Caco-2 (cell line): Measurements from ENCODE around the gene YIPF3. TPM values are rescaled to one million over a fixed set of nuclear protein-coding genes. Genes with fewer than 3 reads are reported as not detected.

Experiments used
- BruUV-seq: library from RNA; stranded (reverse); fragments of 400-500 nt; replicated peaks from 2 replicates; lab custom pipeline; 2021; lab: Mats Ljungman, UMichigan
- CTCF ChIA-PET: fragments of 300-600 bp; sonication (Branson Sonifier 250); formaldehyde crosslinking; loops from one replicate; lab custom pipeline; 2022; ENCODE audit warnings: antibody characterized with exemption; lab: Charles Lee
- POLR2A ChIA-PET: fragments of 300-600 bp; sonication (Branson Sonifier 250); formaldehyde crosslinking; loops from one replicate; lab custom pipeline; 2022; ENCODE audit warnings: antibody characterized with exemption; lab: Charles Lee
- DNase-seq, 2 experiments: peaks; one replicate each; pipeline versions ENCODE4 v3.0.0 to v3.0.0-alpha.2; 2020 to 2022
- H3K27me3 ChIP-seq: replicated peaks from 2 replicates; pipeline ENCODE4 v1.6.0; 2011; ENCODE audit warnings: low read length; ENCODE audit not compliant: control insufficient read depth, insufficient read depth
- H3K36me3 ChIP-seq: 2 replicates; pipeline ENCODE4 v1.5.1; 2011; ENCODE audit warnings: low read length; ENCODE audit not compliant: control insufficient read depth, insufficient read depth
- H3K4me1 ChIP-seq: fragments of 250-450 bp; sonication (Bioruptor Pico); 2 replicates; pipeline ENCODE4 v1.5.1; 2020; ENCODE audit warnings: mild to moderate bottlenecking
- H3K4me3 ChIP-seq: 2 replicates; pipeline ENCODE4 v1.5.1; 2011; ENCODE audit warnings: low read depth, mild to moderate bottlenecking, control low read depth, low read length
- H3K9me3 ChIP-seq: fragments of 250-450 bp; sonication (Bioruptor Pico); 2 replicates; pipeline ENCODE4 v1.5.1; 2020; ENCODE audit warnings: mild to moderate bottlenecking, moderate library complexity
- H3K27ac Mint-ChIP-seq: one replicate; pipeline ENCODE4 v1.8.0; 2022; ENCODE audit warnings: mixed read lengths; ENCODE audit not compliant: unreplicated experiment
- H3K27me3 Mint-ChIP-seq: one replicate; pipeline ENCODE4 v1.8.0; 2022; ENCODE audit warnings: mixed read lengths; ENCODE audit not compliant: insufficient read depth, unreplicated experiment
- H3K36me3 Mint-ChIP-seq: one replicate; pipeline ENCODE4 v1.8.0; 2022; ENCODE audit warnings: mild to moderate bottlenecking, mixed read lengths; ENCODE audit not compliant: insufficient read depth, unreplicated experiment
- H3K4me1 Mint-ChIP-seq: one replicate; pipeline ENCODE4 v1.8.0; 2022; ENCODE audit warnings: low read depth, mixed read lengths; ENCODE audit not compliant: unreplicated experiment
- H3K4me3 Mint-ChIP-seq: one replicate; pipeline ENCODE4 v1.8.0; 2022; ENCODE audit warnings: mild to moderate bottlenecking, moderate library complexity, mixed read lengths; ENCODE audit not compliant: unreplicated experiment
- H3K9me3 Mint-ChIP-seq: one replicate; pipeline ENCODE4 v1.8.0; 2022; ENCODE audit warnings: mixed read lengths; ENCODE audit not compliant: unreplicated experiment
- intact Hi-C: fragments of 100-400 bp; cut with micrococcal nuclease; formaldehyde crosslinking; loops from one replicate; pipeline ENCODE4 v1.10.0; 2022; ENCODE audit not compliant: unreplicated experiment
- total RNA-seq: library from RNA; stranded (reverse); gene quantifications from 2 replicates; pipeline ENCODE4 v1.2.3, GENCODE V29; 2022
- TF ChIP-seq, protein P1 (sequence below), 2 experiments: fragments of 200-600 bp in 1 of 2; IDR thresholded peaks; 1 replicate in 1 of 2; 2 replicates in 1 of 2; pipeline versions ENCODE4 v1.5.1 to v1.8.0; 2011 to 2022; ENCODE audit warnings: antibody characterized with exemption in 1 of 2, control low read depth in 1 of 2, inconsistent platforms in 1 of 2, low read depth in 1 of 2, low read length in 1 of 2, mild to moderate bottlenecking in 1 of 2, moderate library complexity in 1 of 2; ENCODE audit not compliant: insufficient read depth in 1 of 2, severe bottlenecking in 1 of 2, unreplicated experiment in 1 of 2

The YIPF3 gene
- total RNA-seq, 1 experiment from 2014 or later: 99.8 TPM

DNA sequence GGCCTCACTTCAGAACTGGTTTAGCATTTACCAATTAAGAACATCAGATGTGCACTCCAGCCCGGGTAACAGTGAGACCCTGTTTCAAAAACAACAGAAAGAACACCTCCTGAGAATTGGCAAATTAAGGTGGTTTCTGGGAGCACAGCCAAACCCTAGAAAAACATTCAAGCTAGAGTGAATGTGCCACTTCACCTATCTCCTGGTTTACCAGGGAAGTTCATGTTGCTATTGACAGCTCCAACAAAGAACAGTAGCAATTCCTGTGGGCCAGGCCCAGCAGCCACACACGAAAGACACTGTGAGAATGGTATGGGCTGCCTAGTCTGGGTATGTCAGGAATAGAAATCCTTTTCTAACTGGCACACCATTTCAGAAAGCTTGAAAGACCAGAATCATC, 5.1 kb upstream of the YIPF3 start:
- Histone ChIP-seq H3K9me3 (no peaks in the 10 kb centered on the region), H3K27me3 (no peaks in the 10 kb centered on the region), H3K4me3 (no peak overlapping the region), H3K4me1 (peaks cover 17% of the 10 kb centered on the region), H3K36me3 (peaks cover 5% of the 10 kb centered on the region)
- ChIA-PET CTCF (no interaction called here), POLR2A (no interaction called here)
- TF ChIP-seq, protein P1, sequence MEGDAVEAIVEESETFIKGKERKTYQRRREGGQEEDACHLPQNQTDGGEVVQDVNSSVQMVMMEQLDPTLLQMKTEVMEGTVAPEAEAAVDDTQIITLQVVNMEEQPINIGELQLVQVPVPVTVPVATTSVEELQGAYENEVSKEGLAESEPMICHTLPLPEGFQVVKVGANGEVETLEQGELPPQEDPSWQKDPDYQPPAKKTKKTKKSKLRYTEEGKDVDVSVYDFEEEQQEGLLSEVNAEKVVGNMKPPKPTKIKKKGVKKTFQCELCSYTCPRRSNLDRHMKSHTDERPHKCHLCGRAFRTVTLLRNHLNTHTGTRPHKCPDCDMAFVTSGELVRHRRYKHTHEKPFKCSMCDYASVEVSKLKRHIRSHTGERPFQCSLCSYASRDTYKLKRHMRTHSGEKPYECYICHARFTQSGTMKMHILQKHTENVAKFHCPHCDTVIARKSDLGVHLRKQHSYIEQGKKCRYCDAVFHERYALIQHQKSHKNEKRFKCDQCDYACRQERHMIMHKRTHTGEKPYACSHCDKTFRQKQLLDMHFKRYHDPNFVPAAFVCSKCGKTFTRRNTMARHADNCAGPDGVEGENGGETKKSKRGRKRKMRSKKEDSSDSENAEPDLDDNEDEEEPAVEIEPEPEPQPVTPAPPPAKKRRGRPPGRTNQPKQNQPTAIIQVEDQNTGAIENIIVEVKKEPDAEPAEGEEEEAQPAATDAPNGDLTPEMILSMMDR (IDR thresholded peaks at IDR 0.05; ENCODE audit: insufficient read depth in 1 of 2, low read depth in 1 of 2, low read length in 1 of 2, severe bottlenecking in 1 of 2, unreplicated experiment in 1 of 2): no peak
- peaks cover 9% of the 10 kb centered on the region for H3K4me1 Mint-ChIP-seq
- H3K36me3 Mint-ChIP-seq: peaks cover 46% of the 10 kb centered on the region
- H3K9me3 Mint-ChIP-seq: no peaks in the 10 kb centered on the region
- no peaks in the 10 kb centered on the region for H3K27me3 Mint-ChIP-seq
- no peak overlapping the region for H3K27ac Mint-ChIP-seq
- DNase-seq: no peak
- no peak overlapping the region for H3K4me3 Mint-ChIP-seq
- no TSS peak for BruUV-seq
- intact Hi-C loops: no loop called here

- CTCF ChIA-PET: interaction anchor here (0.5 kb wide), 1 partner anchor 65 kb away, joined by 3 read pairs; the partner anchor contains the start of gene DLK2
These were observed 3.4 kb upstream of the YIPF3 start for GRCh38 chr6:43520097-43520496.

GRCh38 chr6:43517505-43518357, 1.0 kb upstream of the YIPF3 start:
- CTCF ChIA-PET: no interaction called here

More at GRCh38 chr6:43520097-43520496, 3.4 kb upstream of the YIPF3 start:
- Mint-ChIP-seq H3K4me3 (no peak overlapping the region), H3K27ac (no peak overlapping the region), H3K4me1 (peaks cover 13% of the 10 kb centered on the region), H3K27me3 (no peaks in the 10 kb centered on the region), H3K36me3 (peaks cover 28% of the 10 kb centered on the region), H3K9me3 (no peaks in the 10 kb centered on the region)
- intact Hi-C loops: no loop called here
- Histone ChIP-seq H3K4me3 (no peak overlapping the region), H3K9me3 (no peaks in the 10 kb centered on the region), H3K27me3 (no peaks in the 10 kb centered on the region), H3K36me3 (peaks cover 6% of the 10 kb centered on the region), H3K4me1 (peaks cover 17% of the 10 kb centered on the region)
- no peak for DNase-seq
- BruUV-seq: no TSS peak
- POLR2A ChIA-PET: interaction anchor here (0.6 kb wide), 1 partner anchor 17 kb away, joined by 7 read pairs; no protein-coding TSS in a partner anchor
- TF ChIP-seq, protein P1 (IDR thresholded peaks at IDR 0.05; ENCODE audit: insufficient read depth in 1 of 2, low read depth in 1 of 2, low read length in 1 of 2, severe bottlenecking in 1 of 2, unreplicated experiment in 1 of 2): no peak

More at GRCh38 chr6:43517505-43518357, 1.0 kb upstream of the YIPF3 start:
- no peak for DNase-seq
- H3K27ac Mint-ChIP-seq: no peak overlapping the region
- no peaks in the 10 kb centered on the region for H3K9me3 Mint-ChIP-seq
- peaks cover 3% of the 10 kb centered on the region for H3K36me3 ChIP-seq
- intact Hi-C loops: no loop called here
- H3K27me3 Mint-ChIP-seq: no peaks in the 10 kb centered on the region
- H3K36me3 Mint-ChIP-seq: peaks cover 23% of the 10 kb centered on the region
- POLR2A ChIA-PET: interaction anchor here (1.3 kb wide), 1 partner anchor 8 kb away, joined by 5 read pairs; no protein-coding TSS in a partner anchor
- H3K9me3 ChIP-seq: no peaks in the 10 kb centered on the region
- H3K4me3 ChIP-seq: peak overlapping the region; percentile 51
- no TSS peak for BruUV-seq
- peaks cover 6% of the 10 kb centered on the region for H3K4me1 Mint-ChIP-seq
- TF ChIP-seq, protein P1 (IDR thresholded peaks at IDR 0.05; ENCODE audit: insufficient read depth in 1 of 2, low read depth in 1 of 2, low read length in 1 of 2, severe bottlenecking in 1 of 2, unreplicated experiment in 1 of 2): no peak
- H3K4me3 Mint-ChIP-seq: no peak overlapping the region
- H3K4me1 ChIP-seq: 0 out of 2 replicates have a peak, but pooled peaks cover 7% of the 10 kb centered on the region
- no peaks in the 10 kb centered on the region for H3K27me3 ChIP-seq
